T47D (cell line): Measurements from ENCODE around the gene U2SURP.

Experiments used
- DNase-seq, 2 experiments: peaks; one replicate each; pipeline versions ENCODE4 v3.0.0 to v3.0.0-alpha.2; 2011 to 2012; ENCODE audit warnings: low read depth in 1 of 2, low spot score in 1 of 2
- JUND ChIP-seq: IDR thresholded peaks from 2 replicates; pipeline ENCODE4 v1.6.1; 2012; ENCODE audit warnings: low read depth
- in situ Hi-C: cut with HindIII; loops from 2 replicates; pipeline ENCODE4 v1.10.0; 2016; ENCODE audit warnings: low sequenced_read_pairs, low pct_unique_long_range_greater_than_20kb

U2SURP gene

GRCh38 chr3:143090976-143091837 lies 89.8 kb downstream of the U2SURP start:
- in situ Hi-C loops, result no loop called here
- DNase-seq, result no peak
- no peak for TF ChIP-seq JUND

GRCh38 chr3:143092191-143092590 lies 90.8 kb downstream of the U2SURP start:
- TF ChIP-seq JUND, result no peak
- no peak for DNase-seq
- in situ Hi-C loops, result no loop called here

GRCh38 chr3:143095813-143096212 lies 94.4 kb downstream of the U2SURP start:
- TF ChIP-seq JUND, result no peak
- DNase-seq, result no peak
- in situ Hi-C loops, result no loop called here

DNA sequence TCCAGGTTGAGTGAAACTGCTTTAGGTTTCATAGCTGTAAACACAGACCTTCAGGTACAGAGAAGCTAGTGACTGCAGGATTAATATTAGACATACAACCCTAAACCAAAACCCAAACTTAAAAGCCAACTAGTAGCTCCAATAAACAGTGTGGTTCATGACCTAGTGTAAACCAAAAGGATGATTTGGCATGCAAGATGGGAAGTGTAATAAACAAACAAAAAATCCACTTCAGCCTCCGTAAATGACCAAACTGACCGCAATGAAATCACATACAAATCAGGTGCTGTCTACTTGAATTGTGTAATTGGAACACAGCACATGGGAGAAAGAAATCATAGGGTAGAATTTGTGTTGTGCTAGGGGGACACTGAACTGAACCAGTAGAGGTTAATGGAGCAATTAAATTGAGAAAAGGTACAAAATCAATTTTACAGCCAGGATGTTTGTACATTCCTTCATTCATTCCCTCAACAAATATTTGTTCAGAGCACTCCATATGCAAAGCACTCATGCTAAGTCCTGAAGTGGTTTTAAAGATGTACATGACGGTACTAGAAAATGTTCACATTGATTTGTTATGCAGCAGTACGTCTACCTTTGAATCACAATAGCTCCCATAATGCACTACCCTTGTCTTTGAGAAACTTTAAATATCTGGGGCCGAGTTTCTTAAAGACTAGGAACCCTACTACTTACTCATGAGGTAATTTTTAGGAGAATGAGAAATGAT lies 96.8 kb downstream of the U2SURP start:
- peak in 1 of 2 experiments; percentile 53 for DNase-seq
- in situ Hi-C loops, result no loop called here
- no peak for TF ChIP-seq JUND

DNA sequence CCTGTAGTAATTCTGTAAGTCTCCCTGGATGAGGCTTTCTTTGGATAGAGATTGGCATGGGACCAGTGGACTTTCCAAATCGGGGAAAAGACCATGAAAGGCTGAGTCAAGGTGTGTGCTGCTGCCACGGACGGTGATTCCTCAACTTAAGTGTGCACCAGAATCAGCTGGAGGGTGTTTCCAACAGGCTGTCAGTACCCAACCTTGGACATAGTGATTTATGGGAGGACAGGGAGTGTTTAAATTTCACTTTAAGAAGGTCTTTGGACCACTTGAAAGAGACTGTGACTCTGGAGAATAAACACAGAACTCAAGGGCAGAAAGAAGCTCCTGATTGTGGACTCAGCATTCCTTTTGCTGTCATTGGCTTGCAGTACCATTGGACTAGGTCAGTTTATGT lies 97.8 kb downstream of the U2SURP start:
- no peak for DNase-seq
- no peak for TF ChIP-seq JUND
- in situ Hi-C loops, result no loop called here

DNA sequence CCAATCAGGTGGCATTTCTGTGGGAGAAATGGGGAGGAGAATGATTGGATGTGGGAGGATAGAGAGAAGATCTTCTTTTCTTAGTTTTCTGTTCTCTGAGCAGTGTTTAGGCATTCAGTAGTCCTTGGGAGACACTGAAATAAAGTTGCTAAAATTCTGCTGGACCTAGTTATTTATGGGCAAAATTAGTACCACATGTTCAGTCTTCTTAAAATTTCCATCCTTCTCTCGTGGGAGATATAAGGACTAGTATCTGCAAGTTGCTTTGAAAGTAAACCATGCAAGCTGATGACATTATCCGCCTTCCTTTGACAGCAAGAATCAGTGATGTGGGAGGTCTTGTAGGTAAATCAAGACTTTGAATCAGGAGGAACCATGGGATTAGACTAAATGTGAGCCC lies 98.3 kb downstream of the U2SURP start:
- in situ Hi-C loops, result no loop called here
- no peak for DNase-seq
- TF ChIP-seq JUND, result no peak

DNA sequence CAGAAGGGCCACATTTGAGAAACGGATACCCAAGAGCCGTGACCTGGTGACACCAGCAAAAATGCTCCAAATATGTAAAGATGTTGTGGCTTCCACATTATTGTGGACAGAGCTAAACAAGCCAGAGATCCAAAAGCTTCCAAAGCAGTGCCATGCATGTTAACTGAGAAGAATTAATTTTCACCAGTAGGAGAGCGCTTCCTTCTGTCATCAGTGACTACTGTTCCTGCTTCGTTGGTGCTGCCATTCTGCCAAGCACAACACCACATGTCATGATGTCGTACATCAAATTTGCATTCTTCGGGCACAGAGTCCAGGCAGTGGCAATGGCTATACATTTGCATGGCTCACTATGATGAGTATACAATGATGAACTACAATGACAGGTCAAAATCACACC lies 99.1 kb downstream of the U2SURP start:
- in situ Hi-C loops, result no loop called here
- no peak for TF ChIP-seq JUND
- no peak for DNase-seq

DNA sequence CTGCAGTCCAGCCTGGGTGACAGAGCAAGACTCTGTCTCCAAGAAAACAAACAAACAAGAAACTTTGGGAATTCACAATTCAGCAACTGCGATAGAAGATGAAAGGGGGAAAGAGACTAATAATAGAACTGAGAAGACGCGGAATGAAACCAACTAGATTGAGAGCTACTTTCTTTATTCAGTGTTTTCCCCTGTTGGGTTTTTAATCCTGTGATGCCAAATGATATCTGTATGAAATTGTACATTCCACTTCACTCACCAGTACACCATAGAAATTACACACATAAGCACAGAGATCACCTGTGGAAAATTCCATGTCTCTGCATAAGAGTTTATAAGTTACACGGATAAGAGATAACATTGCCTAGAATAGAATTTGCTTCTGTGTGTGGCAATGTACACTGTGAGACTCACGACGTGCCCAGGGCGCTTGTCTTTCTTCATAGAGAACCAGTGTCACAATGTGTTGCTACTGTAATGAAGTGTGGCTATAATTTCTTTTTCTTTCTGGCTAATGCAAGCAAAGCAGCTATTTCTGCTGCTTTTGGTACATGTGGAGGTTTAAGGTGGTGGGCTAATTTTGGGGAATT lies 100.5 kb downstream of the U2SURP start:
- in situ Hi-C loops, result no loop called here
- TF ChIP-seq JUND, result no peak
- no peak for DNase-seq

GRCh38 chr3:143103652-143104051 lies 102.3 kb downstream of the U2SURP start:
- in situ Hi-C loops, result no loop called here
- TF ChIP-seq JUND, result no peak
- no peak for DNase-seq

DNA sequence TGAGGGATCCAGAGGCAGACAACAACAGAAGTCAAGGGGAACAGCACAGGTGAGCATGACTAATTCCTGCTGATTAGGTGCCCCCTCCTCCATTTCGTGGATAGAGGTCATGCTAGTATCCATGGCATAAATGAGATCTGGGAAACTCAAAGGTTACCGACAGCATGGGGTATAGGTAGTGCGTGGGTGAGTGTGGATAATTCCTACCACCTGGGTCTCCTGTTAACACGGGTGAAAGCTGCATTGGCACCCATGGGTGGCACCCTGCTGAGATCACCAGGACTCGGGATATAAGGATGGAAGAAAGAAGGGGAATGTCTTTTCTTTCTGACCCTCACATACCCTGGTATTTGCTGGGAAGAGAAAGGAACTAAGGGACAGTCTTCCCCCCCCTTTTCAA lies 103.8 kb downstream of the U2SURP start:
- TF ChIP-seq JUND, result no peak
- in situ Hi-C loops, result no loop called here
- DNase-seq, result no peak

- no peak for TF ChIP-seq JUND
- in situ Hi-C loops, result no loop called here
- DNase-seq, result no peak
These were observed 108.5 kb downstream of the U2SURP start for GRCh38 chr3:143109861-143110260.
